IMR-90 (cell line): ENCODE data around the gene ABCC5.

Source experiments
- CEBPB ChIP-seq: IDR thresholded peaks from 2 replicates; pipeline ENCODE4 v1.6.1; 2012; ENCODE audit warnings: low read depth, low read length, improper control_type of control experiment
- MAFK ChIP-seq: IDR thresholded peaks from 2 replicates; pipeline ENCODE4 v1.6.1; 2012; ENCODE audit warnings: low read depth, low read length, improper control_type of control experiment
- POLR2A ChIP-seq: IDR thresholded peaks from 2 replicates; pipeline ENCODE4 v1.6.1; 2012; ENCODE audit warnings: mild to moderate bottlenecking, low read depth, low read length
- TF ChIP-seq, protein P1 (sequence below): conservative IDR thresholded peaks from 2 replicates; pipeline ENCODE4 v1.5.1; 2012; ENCODE audit warnings: mild to moderate bottlenecking, low read depth, low read length, improper control_type of control experiment
- TF ChIP-seq, protein P2 (sequence below): fragments of 150-350 bp; IDR thresholded peaks from 2 replicates; pipeline ENCODE4 v1.6.1; 2016; ENCODE audit warnings: low read depth, mild to moderate bottlenecking, low read length, moderate library complexity, borderline replicate concordance

DNA sequence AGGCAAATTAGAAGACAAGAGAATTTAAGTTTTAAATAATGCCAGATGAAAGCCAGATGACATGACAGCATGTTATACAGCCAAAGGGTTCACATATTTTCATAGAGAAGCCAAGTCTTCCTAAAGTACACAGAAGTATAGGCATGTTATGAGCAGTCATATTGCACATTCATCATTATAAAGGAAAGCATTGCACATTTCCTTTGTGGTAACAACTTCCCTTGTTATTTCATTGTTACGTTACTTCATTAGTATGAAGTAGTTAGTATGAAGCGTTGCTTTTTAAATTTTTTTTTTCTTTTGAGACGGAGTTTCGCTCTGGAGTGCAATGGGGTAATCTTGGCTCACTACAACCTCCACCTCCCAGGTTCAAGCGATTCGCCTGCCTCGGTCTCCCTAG lies 4.6 kb upstream of the ABCC5 start:
- TF ChIP-seq, protein P1, sequence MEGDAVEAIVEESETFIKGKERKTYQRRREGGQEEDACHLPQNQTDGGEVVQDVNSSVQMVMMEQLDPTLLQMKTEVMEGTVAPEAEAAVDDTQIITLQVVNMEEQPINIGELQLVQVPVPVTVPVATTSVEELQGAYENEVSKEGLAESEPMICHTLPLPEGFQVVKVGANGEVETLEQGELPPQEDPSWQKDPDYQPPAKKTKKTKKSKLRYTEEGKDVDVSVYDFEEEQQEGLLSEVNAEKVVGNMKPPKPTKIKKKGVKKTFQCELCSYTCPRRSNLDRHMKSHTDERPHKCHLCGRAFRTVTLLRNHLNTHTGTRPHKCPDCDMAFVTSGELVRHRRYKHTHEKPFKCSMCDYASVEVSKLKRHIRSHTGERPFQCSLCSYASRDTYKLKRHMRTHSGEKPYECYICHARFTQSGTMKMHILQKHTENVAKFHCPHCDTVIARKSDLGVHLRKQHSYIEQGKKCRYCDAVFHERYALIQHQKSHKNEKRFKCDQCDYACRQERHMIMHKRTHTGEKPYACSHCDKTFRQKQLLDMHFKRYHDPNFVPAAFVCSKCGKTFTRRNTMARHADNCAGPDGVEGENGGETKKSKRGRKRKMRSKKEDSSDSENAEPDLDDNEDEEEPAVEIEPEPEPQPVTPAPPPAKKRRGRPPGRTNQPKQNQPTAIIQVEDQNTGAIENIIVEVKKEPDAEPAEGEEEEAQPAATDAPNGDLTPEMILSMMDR = no peak
- TF ChIP-seq POLR2A (no peak), MAFK (no peak), CEBPB (no peak)
- TF ChIP-seq, protein P2, sequence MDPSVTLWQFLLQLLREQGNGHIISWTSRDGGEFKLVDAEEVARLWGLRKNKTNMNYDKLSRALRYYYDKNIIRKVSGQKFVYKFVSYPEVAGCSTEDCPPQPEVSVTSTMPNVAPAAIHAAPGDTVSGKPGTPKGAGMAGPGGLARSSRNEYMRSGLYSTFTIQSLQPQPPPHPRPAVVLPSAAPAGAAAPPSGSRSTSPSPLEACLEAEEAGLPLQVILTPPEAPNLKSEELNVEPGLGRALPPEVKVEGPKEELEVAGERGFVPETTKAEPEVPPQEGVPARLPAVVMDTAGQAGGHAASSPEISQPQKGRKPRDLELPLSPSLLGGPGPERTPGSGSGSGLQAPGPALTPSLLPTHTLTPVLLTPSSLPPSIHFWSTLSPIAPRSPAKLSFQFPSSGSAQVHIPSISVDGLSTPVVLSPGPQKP = no peak
